Measurements from ENCODE around the gene PPAN.

DNA sequence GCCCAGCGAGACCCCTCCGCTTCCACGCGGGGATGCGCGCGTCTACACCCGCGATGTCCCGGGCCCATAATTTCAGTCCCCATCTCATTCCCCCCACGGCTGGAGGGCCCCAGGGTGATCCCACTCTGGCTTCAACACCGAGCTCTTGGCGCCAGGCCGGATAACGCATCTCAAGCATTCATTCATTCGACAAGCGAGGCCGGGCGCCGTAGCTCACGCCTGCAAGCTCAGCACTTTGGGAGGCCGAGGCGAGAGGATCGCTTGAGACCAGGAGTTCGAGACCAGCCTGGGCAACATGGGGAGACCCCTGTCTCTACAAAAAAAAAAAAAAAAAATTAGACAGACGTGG, 9.6 kb upstream of the PPAN start:
- no peak for TF ChIP-seq YY1 (IDR thresholded peaks at IDR 0.05; ENCODE audit: extremely low read depth, insufficient replicate concordance, low read depth, low read length)
- TF ChIP-seq, protein P1, sequence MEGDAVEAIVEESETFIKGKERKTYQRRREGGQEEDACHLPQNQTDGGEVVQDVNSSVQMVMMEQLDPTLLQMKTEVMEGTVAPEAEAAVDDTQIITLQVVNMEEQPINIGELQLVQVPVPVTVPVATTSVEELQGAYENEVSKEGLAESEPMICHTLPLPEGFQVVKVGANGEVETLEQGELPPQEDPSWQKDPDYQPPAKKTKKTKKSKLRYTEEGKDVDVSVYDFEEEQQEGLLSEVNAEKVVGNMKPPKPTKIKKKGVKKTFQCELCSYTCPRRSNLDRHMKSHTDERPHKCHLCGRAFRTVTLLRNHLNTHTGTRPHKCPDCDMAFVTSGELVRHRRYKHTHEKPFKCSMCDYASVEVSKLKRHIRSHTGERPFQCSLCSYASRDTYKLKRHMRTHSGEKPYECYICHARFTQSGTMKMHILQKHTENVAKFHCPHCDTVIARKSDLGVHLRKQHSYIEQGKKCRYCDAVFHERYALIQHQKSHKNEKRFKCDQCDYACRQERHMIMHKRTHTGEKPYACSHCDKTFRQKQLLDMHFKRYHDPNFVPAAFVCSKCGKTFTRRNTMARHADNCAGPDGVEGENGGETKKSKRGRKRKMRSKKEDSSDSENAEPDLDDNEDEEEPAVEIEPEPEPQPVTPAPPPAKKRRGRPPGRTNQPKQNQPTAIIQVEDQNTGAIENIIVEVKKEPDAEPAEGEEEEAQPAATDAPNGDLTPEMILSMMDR (IDR thresholded peaks at IDR 0.05 in 2 of 3, conservative IDR thresholded peaks at IDR 0.05 in 1 of 3; ENCODE audit: borderline replicate concordance in 1 of 3, insufficient read depth in 1 of 3, low read depth in 2 of 3, low read length in 2 of 3) = no peak
- no peak for TF ChIP-seq SP1 (IDR thresholded peaks at IDR 0.05; ENCODE audit: low read depth)
- TF ChIP-seq POLR2A (IDR thresholded peaks at IDR 0.05; ENCODE audit: borderline replicate concordance, extremely low read depth, insufficient read depth, insufficient read length) = no peak
- TF ChIP-seq, protein P2, sequence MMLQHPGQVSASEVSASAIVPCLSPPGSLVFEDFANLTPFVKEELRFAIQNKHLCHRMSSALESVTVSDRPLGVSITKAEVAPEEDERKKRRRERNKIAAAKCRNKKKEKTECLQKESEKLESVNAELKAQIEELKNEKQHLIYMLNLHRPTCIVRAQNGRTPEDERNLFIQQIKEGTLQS (IDR thresholded peaks at IDR 0.05) = no peak
- no peak for TF ChIP-seq POLR2AphosphoS5 (IDR thresholded peaks at IDR 0.05; ENCODE audit: low read depth, low read length)
- no peak for TF ChIP-seq SRF (IDR thresholded peaks at IDR 0.05; ENCODE audit: low read depth)
- no peak for TF ChIP-seq EZH2 (IDR thresholded peaks at IDR 0.05)
- TF ChIP-seq SIN3A (IDR thresholded peaks at IDR 0.05; ENCODE audit: low read depth) = no peak
- TF ChIP-seq ZNF274 (IDR thresholded peaks at IDR 0.05; ENCODE audit: low read depth, low read length) = no peak
